DOHH2 (cell line): ENCODE measurements around the gene TCF20.

Source experiments
- EZH2phosphoT487 ChIP-seq: fragments of 200-600 bp; sonication (generic); IDR thresholded peaks from 2 replicates; pipeline ENCODE4 v1.6.1; 2017; ENCODE audit warnings: borderline replicate concordance, mild to moderate bottlenecking, antibody characterized with exemption, low read length, moderate library complexity, mixed read lengths
- TF ChIP-seq, protein P1 (sequence below): fragments of 200-600 bp; sonication (generic); IDR thresholded peaks from one replicate; pipeline ENCODE4 v1.5.1; 2014; ENCODE audit warnings: antibody characterized with exemption, mild to moderate bottlenecking, low read depth, low read length; ENCODE audit not compliant: poor library complexity, severe bottlenecking

DNA sequence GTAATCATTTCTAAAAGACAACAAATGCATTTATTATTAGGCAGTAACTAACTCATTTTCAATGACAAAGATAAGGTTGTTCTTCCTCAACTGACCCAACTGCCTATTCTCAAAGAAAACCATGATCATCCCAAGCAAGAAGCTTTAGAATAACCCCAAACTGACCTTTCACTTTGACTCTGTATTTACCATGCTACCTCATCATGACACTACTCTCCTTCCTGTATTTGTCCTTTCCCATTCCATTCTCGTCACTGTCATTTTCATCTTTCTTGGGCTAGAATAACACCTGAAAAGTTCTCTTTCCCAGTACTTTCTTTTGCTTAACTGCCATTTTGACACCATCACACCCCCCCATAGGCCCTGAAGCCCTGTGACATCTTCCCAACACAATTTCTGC, 48.3 kb downstream of the TCF20 start:
- TF ChIP-seq, protein P1, sequence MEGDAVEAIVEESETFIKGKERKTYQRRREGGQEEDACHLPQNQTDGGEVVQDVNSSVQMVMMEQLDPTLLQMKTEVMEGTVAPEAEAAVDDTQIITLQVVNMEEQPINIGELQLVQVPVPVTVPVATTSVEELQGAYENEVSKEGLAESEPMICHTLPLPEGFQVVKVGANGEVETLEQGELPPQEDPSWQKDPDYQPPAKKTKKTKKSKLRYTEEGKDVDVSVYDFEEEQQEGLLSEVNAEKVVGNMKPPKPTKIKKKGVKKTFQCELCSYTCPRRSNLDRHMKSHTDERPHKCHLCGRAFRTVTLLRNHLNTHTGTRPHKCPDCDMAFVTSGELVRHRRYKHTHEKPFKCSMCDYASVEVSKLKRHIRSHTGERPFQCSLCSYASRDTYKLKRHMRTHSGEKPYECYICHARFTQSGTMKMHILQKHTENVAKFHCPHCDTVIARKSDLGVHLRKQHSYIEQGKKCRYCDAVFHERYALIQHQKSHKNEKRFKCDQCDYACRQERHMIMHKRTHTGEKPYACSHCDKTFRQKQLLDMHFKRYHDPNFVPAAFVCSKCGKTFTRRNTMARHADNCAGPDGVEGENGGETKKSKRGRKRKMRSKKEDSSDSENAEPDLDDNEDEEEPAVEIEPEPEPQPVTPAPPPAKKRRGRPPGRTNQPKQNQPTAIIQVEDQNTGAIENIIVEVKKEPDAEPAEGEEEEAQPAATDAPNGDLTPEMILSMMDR: no peak
- no peak for TF ChIP-seq EZH2phosphoT487
